GM21423 (cell line): ENCODE measurements around the gene PALMD.

Experiments used
- ATAC-seq: cut with Tn5 transposase; IDR thresholded peaks from one replicate; pipeline ENCODE4 v1.9.1; 2021; ENCODE audit warnings: mild to moderate bottlenecking, moderate library complexity; ENCODE audit not compliant: unreplicated experiment

PALMD gene, protein sequence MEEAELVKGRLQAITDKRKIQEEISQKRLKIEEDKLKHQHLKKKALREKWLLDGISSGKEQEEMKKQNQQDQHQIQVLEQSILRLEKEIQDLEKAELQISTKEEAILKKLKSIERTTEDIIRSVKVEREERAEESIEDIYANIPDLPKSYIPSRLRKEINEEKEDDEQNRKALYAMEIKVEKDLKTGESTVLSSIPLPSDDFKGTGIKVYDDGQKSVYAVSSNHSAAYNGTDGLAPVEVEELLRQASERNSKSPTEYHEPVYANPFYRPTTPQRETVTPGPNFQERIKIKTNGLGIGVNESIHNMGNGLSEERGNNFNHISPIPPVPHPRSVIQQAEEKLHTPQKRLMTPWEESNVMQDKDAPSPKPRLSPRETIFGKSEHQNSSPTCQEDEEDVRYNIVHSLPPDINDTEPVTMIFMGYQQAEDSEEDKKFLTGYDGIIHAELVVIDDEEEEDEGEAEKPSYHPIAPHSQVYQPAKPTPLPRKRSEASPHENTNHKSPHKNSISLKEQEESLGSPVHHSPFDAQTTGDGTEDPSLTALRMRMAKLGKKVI

GRCh38 chr1:99645699-99646531, at the start of gene PALMD:
Gene PALMD, plus strand, starts transcription at chr1:99646113. Its CDS starts 205 bp downstream, at chr1:99646318.
- no peak for ATAC-seq

DNA sequence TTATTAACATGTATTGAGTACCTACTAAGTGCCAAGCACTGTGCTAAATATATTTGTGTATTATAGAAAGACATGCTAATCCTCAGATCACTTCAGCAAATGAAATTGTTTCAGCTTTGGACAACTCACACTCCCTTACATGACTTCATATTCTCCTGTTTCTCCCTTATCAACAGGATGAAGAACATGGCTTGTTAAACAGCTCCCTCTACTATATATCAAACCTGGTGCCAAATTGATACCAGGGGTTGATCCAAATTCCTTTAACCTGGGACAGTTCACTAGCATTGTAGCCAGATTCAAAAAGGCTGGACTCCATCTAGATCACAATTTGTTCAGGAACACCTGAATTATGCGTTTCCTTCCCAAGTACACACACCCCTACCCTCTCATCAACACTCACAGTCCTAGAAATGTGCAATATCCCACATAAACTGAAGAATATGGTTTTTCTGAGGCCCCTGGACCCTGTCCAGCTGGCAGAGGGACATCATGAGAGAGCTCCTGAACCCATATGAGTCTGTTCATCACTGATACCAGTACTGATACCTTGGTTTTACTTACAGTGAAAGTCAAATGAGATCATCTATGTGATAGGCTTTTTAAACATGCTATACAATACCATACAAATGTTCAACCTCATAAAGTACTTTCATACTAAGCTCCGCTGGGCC, 47.0 kb upstream of the PALMD start:
- ATAC-seq, result no peak

DNA sequence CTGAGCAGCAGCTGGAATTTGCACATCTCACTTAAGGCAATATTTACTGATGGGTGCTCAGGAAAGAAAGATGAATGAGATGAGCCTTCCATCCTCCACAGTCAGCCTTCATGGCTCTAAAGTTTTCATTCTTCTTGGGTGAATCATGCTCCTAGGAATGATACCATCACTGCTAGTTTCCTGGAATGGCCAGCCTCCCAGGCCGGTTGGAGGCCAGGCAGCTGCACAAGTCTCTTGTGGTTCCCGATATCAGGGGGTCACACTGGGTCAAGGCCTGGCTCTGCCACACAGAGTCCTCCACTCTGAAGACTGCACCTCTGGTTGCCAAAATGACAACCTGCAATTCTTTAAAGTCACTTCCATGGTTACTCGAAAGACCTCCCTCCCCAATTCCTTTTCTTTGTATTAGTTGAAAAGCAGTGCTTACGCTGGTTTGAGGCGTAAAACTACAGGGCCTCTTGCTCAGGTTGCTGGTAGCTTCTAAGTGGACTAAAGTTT, 46.2 kb upstream of the PALMD start:
- no peak for ATAC-seq

DNA sequence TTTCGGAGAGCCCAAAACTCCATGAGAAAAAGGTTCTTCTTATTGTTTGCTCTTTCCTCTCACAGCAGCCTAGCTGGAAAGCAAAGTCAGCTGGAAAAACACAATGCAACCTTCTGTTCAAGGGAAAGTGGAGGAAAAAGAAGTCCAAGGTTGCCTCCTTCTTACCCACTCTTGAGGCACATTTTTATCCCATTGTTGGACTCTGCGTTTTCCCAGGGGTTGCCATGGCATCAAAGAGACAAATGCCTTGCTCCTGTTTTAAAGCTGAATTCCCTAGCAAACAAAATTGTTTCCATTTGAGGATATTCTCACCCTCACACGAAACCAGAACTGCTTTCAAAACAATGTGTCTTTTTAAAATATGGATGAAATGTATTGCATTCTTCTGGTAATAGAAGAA, 45.1 kb upstream of the PALMD start:
- ATAC-seq, result no peak

DNA sequence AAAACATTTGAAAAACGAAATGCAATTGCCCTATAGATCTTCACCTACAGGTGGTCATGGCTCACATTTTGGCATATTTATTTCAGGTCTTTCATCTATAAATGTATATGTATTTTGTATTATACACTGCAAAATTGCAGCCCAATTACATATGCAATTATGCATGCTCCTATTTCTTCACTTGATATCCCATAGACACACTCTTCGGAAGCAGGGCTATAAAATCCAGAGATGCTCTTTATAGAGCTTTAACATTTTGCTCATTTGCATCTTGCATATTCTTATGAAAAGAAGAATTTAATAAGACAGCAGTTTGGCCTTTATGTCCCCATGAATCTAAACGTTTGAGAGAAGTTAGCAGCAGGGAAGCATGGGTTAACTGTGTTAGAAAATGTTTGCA, 44.7 kb upstream of the PALMD start:
- no peak for ATAC-seq

GRCh38 chr1:99601709-99602403, 44.1 kb upstream of the PALMD start:
- ATAC-seq, result no peak

GRCh38 chr1:99602404-99602969, 43.4 kb upstream of the PALMD start:
- ATAC-seq, result no peak

- no peak for ATAC-seq
Observed at GRCh38 chr1:99603699-99604560, 42.0 kb upstream of the PALMD start.

- ATAC-seq, result no peak
Observed at GRCh38 chr1:99606306-99606705, 39.6 kb upstream of the PALMD start.

GRCh38 chr1:99607590-99607989, 38.3 kb upstream of the PALMD start:
- ATAC-seq, result no peak

GRCh38 chr1:99608058-99608457, 37.9 kb upstream of the PALMD start:
- ATAC-seq, result no peak

- ATAC-seq, result no peak
Observed at GRCh38 chr1:99613716-99614115, 32.2 kb upstream of the PALMD start.

- no peak for ATAC-seq
Observed at GRCh38 chr1:99614728-99615127, 31.2 kb upstream of the PALMD start.

GRCh38 chr1:99619583-99619982, 26.3 kb upstream of the PALMD start:
- ATAC-seq, result no peak

- ATAC-seq, result no peak
Observed at GRCh38 chr1:99621340-99621901, 24.5 kb upstream of the PALMD start.

DNA sequence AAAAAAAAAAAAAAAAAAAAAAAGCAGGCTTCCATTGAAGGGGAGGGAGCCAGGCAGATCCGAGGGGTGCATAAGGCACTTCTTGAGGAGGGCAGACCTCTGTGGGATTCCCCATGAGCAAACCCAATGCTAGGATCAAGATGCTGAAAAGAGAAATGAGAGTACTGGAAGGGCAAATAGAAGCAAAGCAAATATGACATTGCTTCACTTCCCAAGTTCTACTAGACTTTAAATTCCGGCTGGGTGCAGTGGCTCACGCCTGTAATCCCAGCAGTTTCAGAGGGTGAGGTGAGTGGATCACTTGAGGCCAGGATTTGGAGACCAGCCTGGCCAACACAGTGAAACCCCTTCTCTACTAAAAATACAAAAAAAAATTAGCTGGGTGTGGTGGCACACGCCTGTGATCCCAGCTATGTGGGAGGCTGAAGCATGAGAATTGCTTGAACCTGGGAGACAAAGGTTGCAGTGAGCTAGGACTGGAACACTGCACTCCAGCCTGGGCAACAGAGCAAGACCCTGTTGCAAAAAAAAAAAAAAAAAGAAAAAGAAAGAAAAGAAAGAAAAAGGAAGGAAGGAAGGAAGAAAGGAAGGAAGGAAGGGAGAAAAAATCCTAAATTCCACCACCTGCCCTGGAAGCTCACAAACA, 23.1 kb upstream of the PALMD start:
- ATAC-seq, result no peak

DNA sequence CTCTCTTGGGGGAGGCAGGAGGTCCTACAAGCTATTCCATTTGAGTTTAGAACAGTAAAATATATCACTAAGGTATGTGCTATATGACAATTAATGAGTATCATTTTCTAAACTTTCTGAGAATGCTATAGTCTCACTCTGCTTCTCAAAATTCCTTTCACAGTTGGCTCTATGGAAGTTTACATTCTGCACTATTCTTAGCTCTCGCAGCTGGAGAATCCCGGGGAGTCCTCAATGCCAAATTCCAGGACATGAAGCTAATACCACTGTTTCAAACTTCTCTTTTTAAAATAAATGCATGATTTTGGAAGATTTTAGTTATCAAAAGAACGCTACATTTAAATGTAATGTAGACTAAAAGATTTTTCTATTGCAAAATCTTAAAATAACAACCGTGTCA, 22.4 kb upstream of the PALMD start:
- no peak for ATAC-seq

DNA sequence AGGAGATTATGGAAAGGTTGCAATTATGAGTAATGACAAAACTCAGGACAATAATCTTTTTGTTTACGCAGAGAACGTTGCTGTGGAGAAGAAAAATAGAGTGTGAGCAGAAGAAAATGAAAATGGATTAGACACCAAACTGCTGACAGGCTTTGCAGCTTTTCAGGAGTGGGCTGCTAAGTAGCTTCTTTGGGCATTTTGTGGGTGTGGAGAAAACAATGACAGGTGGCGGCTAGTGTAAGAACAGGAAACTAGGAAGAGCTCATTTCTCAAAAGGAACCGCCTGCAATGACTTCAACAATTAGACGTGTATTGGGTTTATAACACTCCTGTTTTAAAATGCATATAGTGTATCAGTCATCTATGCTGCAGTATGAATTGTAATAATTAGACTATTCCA, 18.3 kb upstream of the PALMD start:
- ATAC-seq, result no peak
